SIG-M5 (cell line): ENCODE results near the gene LEFTY1.
A peak's percentile ranks its signal among the peaks of the same experiment; 100 is the strongest.
"Not testable (repeated sequence)": the region's sequence is repeated elsewhere in the genome, so short reads cannot be mapped to it uniquely, and the experiment has no call there.

Experiments
- DNase-seq: peaks from one replicate; lab custom pipeline; 2025; lab: John Stamatoyannopoulos, UW

The LEFTY1 gene

GRCh38 chr1:225888898-225889601 lies at the start of gene LEFTY1:
Gene LEFTY1, minus strand, starts transcription at chr1:225889146. Its CDS starts 80 bp downstream, at chr1:225889066.
- DNase-seq: no peak

- no peak for DNase-seq
These were observed 48.4 kb upstream of the LEFTY1 start for GRCh38 chr1:225937048-225937968.

GRCh38 chr1:225936523-225936922 lies 47.6 kb upstream of the LEFTY1 start:
- DNase-seq: no peak

GRCh38 chr1:225936086-225936485 lies 47.1 kb upstream of the LEFTY1 start:
- not testable (repeated sequence) for DNase-seq

GRCh38 chr1:225934711-225935110 lies 45.8 kb upstream of the LEFTY1 start:
- no peak for DNase-seq

- DNase-seq: no peak
These were observed 44.1 kb upstream of the LEFTY1 start for GRCh38 chr1:225933072-225933471.

GRCh38 chr1:225931270-225932136 lies 42.6 kb upstream of the LEFTY1 start:
- no peak for DNase-seq

- DNase-seq: no peak
These were observed 41.6 kb upstream of the LEFTY1 start for GRCh38 chr1:225930566-225930965.

- DNase-seq: not testable (repeated sequence)
These were observed 40.5 kb upstream of the LEFTY1 start for GRCh38 chr1:225929462-225929861.

GRCh38 chr1:225928186-225929175 lies 39.5 kb upstream of the LEFTY1 start:
- no peak for DNase-seq

- no peak for DNase-seq
These were observed 37.7 kb upstream of the LEFTY1 start for GRCh38 chr1:225926551-225927113.

- DNase-seq: peak; percentile 86
These were observed 35.0 kb upstream of the LEFTY1 start, which contains the start of gene PYCR2 for GRCh38 chr1:225923692-225924555. Gene PYCR2, minus strand, starts transcription at chr1:225924250. Its CDS starts 140 bp downstream, at chr1:225924110.

GRCh38 chr1:225923381-225923691 lies 34.4 kb upstream of the LEFTY1 start:
- DNase-seq: no peak

GRCh38 chr1:225921734-225922709 lies 33.1 kb upstream of the LEFTY1 start:
- no peak for DNase-seq

- DNase-seq: no peak
These were observed 31.0 kb upstream of the LEFTY1 start for GRCh38 chr1:225919906-225920305.

- no peak for DNase-seq
These were observed 29.3 kb upstream of the LEFTY1 start for GRCh38 chr1:225918280-225918679.

GRCh38 chr1:225917536-225917935 lies 28.6 kb upstream of the LEFTY1 start:
- DNase-seq: no peak

- no peak for DNase-seq
These were observed 28.2 kb upstream of the LEFTY1 start for GRCh38 chr1:225917101-225917500.
